ENCODE data around the gene ZNF554.

Gene ZNF554

DNA sequence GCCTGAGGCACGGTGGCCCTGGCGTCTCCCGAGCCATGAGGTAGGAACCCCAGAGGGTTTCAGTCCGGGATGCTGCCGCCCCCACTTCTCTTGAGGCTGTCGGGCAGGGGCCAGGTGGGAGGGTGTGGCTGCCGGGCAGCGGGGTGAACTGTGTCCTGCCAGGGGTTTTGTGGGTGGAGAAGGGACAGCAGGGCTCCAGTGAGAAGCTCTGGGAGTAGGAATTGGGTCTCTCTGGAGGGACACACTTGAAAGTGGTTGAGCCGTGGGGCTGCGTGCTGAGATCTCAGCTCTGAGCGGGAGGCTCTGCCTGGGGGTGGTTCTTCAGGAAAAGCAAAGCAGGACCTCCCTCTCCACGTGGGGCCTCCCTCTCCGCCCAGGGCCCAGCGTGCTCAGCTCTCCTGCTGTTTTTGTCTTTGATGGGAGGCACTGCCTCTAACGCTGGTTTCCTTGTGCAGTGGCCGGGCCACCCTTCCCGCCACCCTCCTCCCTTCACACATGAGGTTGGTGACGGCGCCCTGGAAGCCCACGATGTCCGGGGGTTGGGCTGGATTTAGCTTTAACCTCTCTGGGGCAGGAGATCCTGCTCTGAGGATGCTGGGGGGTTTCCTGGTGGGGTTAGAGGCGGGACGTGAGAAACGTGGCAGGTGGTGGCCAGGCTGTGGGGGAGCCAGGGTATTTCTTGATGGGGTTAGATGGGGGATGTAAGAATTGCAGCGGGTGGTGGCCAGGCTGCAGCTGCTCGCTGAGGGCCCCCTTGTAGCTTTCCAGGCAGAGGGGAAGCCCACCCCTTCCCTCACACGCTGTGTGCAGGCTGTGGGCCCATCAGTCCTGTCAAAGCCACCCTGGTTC lies 15.3 kb upstream of the ZNF554 start:
- Mint-ChIP-seq H3K9me3 (no peaks in the 10 kb centered on the region), H3K4me1 (no peaks in the 10 kb centered on the region), H3K27ac (no peak overlapping the region), H3K4me3 (no peak overlapping the region), H3K27me3 (ENCODE audit: low read depth) (no peaks in the 10 kb centered on the region), H3K36me3 (ENCODE audit: low read depth) (peaks cover 38% of the 10 kb centered on the region)
- TF ChIP-seq, protein P1, sequence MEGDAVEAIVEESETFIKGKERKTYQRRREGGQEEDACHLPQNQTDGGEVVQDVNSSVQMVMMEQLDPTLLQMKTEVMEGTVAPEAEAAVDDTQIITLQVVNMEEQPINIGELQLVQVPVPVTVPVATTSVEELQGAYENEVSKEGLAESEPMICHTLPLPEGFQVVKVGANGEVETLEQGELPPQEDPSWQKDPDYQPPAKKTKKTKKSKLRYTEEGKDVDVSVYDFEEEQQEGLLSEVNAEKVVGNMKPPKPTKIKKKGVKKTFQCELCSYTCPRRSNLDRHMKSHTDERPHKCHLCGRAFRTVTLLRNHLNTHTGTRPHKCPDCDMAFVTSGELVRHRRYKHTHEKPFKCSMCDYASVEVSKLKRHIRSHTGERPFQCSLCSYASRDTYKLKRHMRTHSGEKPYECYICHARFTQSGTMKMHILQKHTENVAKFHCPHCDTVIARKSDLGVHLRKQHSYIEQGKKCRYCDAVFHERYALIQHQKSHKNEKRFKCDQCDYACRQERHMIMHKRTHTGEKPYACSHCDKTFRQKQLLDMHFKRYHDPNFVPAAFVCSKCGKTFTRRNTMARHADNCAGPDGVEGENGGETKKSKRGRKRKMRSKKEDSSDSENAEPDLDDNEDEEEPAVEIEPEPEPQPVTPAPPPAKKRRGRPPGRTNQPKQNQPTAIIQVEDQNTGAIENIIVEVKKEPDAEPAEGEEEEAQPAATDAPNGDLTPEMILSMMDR (IDR thresholded peaks at IDR 0.05; ENCODE audit: unreplicated experiment in 3 of 3) = no peak

DNA sequence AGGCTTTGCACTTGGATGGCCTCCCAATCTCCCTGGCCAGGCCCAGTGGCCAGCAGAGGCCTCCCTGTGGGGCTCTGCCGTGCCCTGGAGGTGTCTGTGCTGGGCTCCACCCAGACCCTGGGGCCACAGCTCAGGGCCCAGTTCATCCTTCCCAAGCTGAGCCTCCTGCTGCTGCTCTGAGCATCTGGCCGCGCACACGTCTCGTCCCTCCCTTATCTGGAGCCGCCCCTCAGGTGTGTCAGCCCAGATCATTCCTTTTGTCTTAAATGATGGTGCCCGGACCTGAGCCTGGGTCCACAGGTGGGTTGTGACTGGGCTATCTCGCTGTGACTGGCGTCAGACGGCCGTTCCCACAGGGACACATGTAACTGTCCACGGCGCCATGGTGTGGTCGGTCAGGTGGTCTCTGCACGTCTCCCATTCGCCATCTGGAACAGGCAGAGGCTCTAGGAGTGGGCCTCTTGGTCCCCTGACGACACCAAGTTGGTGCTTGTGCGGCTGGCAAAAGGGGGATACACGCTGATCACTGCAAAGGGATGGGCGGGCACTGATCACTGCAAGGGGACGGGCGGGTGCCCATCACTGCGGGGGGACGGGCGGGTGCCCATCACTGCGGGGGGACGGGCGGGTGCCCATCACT lies 14.3 kb upstream of the ZNF554 start:
- H3K9me3 Mint-ChIP-seq = no peaks in the 10 kb centered on the region

DNA sequence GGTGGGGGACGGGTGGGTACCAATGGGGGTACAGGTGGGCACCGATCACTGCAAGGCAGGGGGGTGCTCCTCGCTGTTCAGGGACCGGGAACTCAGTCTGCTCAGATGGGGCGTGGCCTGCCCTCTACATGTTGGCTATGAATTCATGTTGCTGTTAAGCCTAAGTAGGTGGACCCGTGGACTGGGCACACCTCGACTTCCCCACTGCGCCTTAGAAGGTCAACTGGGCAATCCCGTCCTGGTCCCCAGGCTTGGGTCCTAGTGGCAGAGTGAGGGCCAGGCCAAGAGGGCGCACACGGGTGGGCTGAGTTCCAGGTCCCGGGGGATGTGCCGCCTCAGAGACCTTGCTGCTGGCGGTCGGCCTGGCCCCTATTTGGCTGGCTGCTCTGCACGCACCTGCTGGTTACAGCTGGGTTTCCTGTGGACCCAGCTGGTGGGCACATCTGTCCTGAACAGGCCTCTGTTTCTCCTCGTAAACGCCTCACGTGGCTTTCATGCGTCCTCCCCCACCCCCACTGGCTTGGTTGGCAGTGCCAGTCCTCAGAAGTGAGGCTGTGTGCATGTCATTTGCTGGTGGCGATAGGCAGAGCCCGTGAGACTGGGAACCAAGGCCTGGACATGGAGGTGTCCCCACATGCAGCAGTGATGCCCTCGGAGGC lies 13.5 kb upstream of the ZNF554 start:
- no peak overlapping the region for H3K4me3 Mint-ChIP-seq
- TF ChIP-seq, protein P1 (IDR thresholded peaks at IDR 0.05; ENCODE audit: unreplicated experiment in 3 of 3) = no peak
- no peak overlapping the region for H3K27ac Mint-ChIP-seq
- no peaks in the 10 kb centered on the region for H3K27me3 Mint-ChIP-seq (ENCODE audit: low read depth)
- H3K36me3 Mint-ChIP-seq (ENCODE audit: low read depth) = peaks cover 36% of the 10 kb centered on the region
- H3K9me3 Mint-ChIP-seq = no peaks in the 10 kb centered on the region
- no peaks in the 10 kb centered on the region for H3K4me1 Mint-ChIP-seq

More for the DNA sequence above, 14.3 kb upstream of the ZNF554 start:
- Mint-ChIP-seq H3K36me3 (ENCODE audit: low read depth) (peaks cover 40% of the 10 kb centered on the region), H3K27me3 (ENCODE audit: low read depth) (no peaks in the 10 kb centered on the region), H3K4me3 (no peak overlapping the region), H3K4me1 (no peaks in the 10 kb centered on the region), H3K27ac (no peak overlapping the region)
- TF ChIP-seq, protein P1 (IDR thresholded peaks at IDR 0.05; ENCODE audit: unreplicated experiment in 3 of 3) = no peak

DNA sequence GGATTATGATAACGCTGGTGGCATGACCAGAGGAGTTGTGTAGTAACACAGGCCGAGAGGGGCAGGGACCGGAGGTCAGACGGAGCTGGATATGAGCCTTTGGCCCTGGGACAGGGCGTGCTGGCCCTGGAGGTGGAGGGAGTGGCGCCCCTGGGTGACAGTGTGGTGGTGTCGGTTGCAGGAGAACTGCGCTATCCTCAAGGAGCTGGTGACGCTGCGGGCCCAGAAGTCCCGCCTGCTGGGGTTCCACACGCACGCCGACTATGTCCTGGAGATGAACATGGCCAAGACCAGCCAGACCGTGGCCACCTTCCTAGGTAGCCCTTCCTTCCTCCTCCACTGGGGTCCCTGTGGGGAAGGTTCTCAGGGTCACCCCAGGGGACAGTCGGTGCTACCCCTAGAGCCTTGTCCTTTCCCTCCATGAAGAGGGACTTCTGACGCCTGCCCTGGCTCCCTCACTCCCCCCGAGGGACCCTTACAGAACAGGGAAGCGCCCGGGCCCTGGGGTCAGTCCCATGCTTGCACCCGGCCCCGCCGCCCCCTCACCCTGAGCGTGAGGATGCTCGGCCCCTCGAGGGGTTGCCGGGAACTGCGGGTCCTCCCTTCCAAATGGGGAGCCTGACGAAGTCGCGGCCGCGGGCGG lies 12.8 kb upstream of the ZNF554 start:
- Mint-ChIP-seq H3K9me3 (no peaks in the 10 kb centered on the region), H3K27me3 (ENCODE audit: low read depth) (no peaks in the 10 kb centered on the region), H3K4me1 (no peaks in the 10 kb centered on the region), H3K27ac (no peak overlapping the region), H3K36me3 (ENCODE audit: low read depth) (peaks cover 32% of the 10 kb centered on the region), H3K4me3 (no peak overlapping the region)
- TF ChIP-seq, protein P1 (IDR thresholded peaks at IDR 0.05; ENCODE audit: unreplicated experiment in 3 of 3) = no peak

DNA sequence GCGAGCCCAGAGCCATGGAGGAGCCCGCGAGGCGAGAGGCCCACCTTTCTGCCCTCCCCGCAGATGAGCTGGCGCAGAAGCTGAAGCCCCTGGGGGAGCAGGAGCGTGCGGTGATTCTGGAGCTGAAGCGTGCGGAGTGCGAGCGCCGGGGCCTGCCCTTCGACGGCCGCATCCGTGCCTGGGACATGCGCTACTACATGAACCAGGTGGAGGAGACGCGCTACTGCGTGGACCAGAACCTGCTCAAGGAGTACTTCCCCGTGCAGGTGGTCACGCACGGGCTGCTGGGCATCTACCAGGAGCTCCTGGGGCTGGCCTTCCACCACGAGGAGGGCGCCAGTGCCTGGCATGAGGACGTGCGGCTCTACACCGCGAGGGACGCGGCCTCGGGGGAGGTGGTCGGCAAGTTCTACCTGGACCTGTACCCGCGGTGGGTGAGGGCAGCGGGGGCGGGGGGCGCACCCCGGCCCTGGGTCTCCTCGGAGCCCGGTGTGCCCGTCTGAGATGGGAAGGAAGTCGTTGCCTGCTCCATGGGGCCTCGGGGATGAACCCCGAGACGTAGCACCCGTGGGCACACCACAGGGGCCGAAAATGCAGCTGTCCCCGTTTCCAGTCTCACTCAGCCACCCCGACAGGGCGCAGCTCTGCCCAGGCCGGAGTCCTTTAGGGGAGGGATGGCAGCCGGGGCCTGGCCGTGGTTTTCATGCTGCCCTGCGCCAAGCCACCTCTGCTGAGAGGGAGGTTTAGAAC lies 12.1 kb upstream of the ZNF554 start:
- TF ChIP-seq, protein P1 (IDR thresholded peaks at IDR 0.05; ENCODE audit: unreplicated experiment in 3 of 3) = no peak
- H3K9me3 Mint-ChIP-seq = no peaks in the 10 kb centered on the region
- H3K27ac Mint-ChIP-seq = no peak overlapping the region
- no peak overlapping the region for H3K4me3 Mint-ChIP-seq
- H3K36me3 Mint-ChIP-seq (ENCODE audit: low read depth) = peaks cover 27% of the 10 kb centered on the region
- H3K4me1 Mint-ChIP-seq = no peaks in the 10 kb centered on the region
- H3K27me3 Mint-ChIP-seq (ENCODE audit: low read depth) = no peaks in the 10 kb centered on the region
